ENCODE measurements around the gene FMN1.

Gene FMN1

DNA sequence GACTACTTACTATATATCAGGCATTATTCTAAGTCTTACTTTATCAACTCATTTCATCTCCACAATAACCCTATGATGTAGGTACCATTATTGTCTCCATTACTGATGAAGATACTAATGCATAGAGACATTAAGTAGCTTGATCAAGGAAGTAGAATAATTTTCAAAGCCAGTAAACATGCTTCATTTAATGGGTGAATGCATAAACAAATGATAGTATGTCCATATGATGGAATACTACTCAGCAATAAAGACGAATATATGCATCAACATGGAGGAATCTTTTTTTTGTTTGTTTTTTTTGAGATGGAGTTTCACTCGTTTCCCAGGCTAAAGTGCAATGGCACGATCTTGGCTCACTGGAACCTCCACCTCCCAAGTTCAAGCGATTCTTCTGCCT, 184.9 kb downstream of the FMN1 start:
- no peak for DNase-seq

DNA sequence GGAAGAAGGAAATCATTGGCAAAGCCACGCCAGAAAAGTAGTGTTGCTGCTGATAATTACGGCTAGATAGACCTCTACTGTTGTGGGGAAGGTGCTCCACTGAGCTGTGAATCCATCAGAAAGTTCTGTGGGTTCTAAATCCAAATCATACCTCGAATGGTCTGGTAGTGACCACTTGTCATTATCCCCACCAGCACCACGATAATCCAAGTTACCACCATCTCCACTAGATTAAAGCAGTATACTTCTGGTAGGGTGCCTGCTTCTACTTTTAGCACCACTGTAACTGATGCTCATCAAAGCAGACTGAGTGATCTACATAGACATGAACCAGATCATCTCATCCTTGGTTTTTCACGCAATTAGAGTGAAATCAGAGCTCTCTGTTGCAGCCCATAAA, 185.5 kb downstream of the FMN1 start:
- DNase-seq: no peak

DNA sequence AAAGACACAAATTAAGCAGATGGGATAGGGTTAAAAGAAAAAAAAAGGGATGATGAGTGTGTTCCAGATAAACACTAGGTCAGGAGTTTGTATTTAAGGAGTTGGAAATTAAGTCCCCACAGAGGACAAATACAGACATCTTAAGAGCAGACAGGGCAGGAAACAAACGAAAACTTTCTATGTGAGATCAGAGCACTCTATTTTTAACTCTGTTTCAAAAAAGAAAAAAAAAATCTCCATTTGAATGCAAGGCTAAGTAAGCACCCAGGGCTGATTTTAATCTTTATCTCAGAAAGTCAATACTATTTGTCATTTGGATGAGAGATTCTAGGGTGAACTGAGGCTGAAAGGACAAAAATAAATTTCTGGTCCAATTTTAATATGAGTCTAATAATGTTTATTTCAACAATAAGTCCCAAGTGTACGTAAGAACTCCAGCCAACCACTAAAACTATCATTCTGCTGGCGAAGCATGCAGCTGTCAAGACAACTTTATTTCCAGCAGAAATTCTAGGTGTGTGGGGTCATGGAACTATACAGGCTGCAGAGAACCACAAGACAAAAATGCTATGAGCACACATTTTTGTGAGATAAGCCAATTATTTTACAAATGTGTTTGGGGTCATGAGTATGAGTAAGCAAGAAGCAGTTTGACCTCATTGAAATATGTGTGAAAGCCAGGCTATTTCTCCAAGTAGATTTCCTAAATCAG, 186.1 kb downstream of the FMN1 start:
- no peak for DNase-seq

DNA sequence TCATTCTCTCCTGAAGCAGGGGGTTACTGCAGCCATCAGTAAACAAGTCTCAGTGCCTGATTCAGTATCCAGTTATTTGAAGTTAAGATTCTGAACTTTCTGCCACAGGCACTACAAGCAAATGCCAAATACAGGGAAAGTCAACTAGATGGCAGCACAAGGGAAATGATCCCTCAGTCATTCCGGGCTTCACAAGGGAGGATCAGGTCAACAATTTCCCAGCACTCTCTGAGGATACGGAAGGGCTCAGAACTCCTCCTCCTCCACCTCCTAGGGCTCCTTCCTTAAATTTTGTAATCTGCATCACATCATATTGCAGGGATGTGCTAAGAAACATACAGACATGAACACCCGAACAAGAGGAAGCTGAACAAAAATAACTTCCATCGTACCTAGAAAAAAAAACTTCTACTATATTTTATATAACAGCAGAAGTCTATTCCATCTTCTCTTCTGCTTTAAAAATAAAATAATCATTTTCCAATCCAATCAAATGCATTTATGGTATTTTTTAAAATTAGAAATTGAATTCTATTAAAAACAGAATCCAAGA, 187.1 kb downstream of the FMN1 start:
- DNase-seq: no peak

DNA sequence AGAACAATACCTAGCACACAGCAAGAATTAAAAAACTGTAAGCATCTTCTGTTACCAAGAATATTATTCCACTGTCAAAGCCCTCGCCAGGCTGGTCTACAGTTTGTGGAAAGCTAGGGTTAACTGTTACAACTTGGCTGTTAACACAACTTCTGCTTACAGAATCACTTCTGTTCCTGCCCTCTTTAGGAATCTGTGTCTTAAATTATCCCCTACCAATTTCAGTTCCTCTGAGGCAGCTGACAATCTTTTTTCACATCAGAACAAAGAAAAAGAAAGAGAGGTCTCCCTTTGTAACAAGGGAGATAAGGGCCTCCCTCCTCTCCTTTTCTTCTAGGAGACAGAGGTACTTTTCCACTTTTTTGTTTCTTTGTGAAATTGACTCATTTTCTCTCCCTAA, 188.9 kb downstream of the FMN1 start:
- no peak for DNase-seq

DNA sequence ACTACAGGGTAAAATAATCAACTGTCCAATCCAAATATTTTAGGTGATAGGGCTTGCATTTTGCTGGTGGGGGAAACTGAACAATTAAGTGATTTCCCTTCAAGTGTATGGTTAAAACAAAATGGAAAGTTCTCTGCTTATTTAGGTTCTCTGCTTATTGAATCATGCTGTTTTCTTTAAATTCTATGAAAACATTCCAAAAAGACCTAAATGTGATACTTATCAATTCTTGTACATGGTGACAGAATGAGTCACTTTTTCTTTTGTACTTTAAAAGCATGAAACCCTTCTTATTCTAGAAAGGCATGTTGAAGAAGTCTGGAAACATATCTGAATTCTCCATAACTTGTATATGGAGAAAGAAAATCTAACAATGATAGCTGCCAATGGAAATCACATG, 192.6 kb downstream of the FMN1 start:
- no peak for DNase-seq

DNA sequence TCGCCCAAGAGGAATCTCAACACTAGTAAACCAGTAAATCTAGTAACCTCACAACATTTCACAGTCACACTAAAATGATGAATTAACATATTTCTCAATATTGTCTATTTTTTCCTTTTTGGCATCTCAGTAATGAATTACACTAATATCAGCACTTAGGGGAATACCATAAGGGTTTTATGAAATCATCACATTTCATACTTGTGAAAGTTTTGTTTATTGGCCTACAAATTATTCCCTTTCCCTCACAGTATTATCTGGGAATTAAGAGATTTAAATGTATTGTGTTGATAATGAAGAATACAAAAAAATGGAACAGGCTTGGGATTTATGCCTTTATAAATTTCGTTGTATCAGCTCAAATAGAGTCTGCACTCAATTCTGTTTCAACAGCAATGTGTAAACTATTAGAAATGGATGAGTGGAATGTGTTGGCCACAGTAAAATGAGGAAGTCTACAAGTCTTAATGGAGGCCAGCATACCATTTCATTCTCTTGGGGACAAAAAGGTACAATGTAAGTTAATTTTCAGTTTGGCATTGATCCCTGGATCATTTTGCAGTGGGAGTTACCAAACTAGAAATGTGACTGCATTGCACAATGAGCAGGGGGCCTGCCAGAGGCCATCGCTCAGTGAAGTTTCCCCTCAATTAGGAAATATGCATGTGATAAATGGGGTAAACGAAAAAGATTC, 195.4 kb downstream of the FMN1 start:
- DNase-seq: no peak

DNA sequence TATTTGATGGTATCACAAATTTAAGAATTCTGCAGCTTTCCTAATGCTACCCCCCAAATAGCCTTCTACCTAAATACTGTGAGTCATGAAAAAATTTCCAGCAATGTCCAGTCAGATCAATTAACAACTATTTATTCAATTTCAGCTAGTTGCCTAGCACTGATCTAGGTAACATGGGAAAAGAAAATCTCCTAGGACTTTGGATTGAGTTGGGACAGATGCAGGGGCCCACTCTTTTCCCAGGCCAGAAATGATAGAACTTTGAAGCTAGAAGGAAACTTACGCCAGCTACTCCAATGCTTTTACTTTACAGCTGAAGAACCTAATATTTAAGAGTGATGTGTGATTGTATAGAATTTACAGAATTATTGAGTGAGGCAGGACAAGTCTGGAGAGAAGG, 196.3 kb downstream of the FMN1 start:
- DNase-seq: no peak

DNA sequence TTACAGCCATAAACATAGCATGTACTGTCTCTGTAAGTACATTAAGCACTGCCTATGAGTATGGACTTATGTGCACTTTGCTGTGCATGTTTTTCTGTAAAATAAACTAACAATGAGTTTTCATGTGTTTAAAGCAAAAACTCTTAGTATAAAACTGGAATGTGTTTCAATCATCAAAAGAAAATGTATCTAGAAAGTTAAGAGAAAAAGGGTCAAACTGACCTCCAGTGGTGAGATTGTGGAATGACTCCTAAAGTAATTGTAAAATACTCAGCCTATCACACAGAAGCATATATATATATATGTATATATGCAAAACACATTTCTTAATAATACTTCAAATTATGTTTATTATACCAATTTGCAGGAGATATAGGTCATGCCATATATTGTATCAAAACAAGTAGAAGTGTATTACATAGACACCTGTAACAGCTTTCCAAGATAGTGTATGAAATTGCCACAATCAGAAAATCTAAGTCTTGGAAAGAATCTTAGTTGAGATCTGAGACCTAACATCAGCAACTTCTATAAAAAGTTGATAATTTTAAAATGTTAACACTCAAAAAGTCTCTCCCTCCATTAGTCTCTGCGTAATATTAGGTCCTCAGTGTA, 199.6 kb downstream of the FMN1 start:
- no peak for DNase-seq

DNA sequence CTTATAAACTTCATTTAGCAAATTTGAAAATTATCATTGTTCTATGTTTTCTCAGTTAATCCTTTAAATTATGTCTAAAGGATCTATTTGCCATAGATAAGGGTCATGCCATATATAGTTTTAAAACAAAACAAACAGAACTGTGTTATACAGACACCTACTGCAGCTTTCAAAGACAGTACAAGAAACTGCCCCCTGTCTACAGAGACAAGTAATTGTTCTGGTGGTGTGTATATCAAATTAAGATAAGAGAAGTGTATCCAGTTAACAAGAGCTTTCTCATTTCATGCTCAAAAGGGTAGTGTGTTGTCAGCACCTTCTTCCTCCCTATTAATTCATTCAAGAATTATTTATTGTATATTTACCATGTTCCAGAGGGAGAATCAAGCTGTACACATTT, 201.2 kb downstream of the FMN1 start:
- no peak for DNase-seq

DNA sequence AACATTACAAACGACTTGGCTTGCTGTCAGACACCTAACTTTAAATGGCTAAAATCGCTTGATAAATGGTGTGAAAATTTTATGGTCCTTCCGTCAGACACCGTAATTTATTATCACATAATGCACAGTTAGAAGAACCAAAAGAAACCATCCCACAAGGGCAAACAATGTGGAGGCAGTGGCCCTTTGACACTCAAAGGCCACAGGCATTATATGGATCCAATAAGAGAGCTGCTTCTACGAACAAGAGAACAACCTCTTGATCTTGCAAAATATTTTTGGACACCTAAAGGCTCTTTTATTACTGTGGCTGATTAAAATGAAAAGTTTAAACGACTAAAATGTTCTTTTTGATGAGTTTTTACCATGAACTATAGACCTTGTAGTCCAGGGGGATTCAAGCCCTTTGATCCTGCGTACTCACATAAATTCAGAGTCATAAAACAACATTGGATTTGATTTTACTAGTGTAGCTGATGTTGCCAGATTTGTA, 202.8 kb downstream of the FMN1 start:
- no peak for DNase-seq

DNA sequence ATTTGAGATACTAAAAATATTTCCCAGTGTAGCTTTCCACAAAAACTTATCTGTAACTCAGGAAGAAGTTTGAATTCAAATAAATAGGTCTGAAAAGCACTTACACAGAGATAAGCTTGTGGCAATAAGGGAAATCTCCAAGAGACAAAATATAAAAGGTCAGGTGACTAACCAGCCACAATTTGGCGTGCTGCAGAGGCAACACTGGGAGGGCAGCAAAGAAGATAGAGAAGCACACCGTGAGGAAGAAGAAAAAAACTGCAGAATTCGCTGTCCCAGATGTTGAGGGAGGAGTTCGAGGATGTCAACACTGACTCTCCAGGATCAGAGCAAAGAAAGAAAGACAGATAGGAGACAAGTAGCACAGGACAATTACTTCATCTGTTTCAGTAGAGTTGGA, 204.4 kb downstream of the FMN1 start:
- DNase-seq: no peak

DNA sequence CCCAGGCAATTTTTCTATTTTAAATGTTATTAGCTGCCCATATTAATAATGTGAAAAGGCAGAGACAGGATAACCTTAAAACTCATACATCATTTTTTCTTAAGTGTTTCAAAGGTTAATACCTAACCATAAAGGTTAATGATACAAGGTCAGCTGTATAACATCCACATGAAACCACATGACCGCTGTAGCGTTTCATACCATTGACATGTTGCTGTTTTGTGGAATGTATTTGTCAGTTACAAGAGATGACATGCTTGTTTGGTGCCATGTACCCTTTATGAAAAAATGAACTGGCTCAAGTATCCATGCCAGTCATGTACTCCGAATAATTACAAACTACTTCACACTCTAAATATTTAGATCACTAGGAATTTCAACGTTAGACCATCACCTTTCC, 207.4 kb downstream of the FMN1 start:
- DNase-seq: no peak

DNA sequence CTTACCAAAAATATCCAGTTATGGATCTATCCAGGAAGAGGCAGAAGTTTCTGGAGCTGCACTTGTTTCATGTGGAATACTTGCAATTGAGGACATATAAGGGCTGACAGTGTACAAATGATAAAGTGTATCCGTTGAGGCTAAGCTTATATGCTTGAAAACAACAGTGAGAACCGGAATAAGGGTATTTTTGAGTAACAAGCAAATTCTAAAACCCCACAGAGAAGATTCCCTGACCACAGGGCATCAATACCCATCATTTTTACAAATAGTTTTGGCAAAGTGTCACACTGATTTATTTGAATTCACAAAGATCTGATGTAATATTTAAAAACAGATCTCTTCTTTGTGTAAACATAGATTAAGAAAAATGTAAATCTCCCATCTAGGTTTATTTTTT, 208.4 kb downstream of the FMN1 start:
- no peak for DNase-seq

DNA sequence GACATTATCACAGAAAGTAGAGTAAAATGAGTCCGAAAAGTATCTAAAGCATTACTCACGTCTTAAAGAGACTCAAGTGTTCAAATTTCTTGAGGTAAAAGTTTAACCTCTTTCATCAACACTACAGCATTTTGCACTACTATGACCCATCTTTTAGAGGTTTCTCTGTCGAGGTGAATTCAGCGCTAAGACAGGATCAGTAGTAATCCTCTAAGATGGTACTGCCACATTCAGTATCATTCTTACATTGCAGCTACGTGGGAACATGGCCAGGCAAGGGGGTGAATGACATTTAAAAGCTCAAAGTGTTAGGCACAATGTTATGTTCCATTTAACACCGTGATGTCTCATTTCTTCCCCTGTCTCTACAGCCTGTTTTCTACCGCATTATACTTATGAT, 210.8 kb downstream of the FMN1 start:
- DNase-seq: no peak

DNA sequence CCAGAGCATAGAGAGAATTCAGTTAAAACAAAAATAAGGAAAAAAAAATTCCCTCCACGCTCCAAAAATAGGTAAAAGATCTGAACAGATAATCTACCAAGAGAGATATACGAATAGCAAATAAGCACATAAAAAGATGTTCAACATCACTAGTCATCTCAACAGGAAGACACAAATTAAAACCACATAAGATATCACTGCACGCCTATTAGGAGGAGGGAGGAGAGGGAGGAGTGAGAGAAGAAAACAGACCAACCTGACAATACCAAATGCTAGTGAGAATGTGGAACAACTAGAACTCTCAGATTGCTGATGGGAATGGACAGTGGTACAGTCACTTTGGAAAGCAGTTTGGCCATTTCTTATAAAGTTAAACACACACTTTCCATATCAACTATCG, 212.5 kb downstream of the FMN1 start:
- no peak for DNase-seq

DNA sequence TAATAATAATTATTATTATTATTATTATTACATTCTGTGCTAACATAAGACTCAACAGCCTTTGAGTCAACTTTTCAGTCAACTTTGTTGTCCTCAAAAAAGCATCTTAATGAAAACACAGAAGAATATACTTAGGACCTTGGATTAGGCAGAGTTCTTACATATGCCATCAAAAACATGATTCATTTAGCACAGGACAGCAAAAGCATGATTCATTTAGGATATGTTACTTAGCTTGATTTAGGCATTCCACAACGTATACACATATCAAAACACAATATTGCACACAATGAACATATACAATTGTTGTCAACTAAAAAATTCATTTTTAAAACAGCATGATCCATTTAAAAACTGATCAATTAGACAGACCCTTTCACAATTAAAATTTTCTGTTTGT, 213.0 kb downstream of the FMN1 start:
- no peak for DNase-seq

DNA sequence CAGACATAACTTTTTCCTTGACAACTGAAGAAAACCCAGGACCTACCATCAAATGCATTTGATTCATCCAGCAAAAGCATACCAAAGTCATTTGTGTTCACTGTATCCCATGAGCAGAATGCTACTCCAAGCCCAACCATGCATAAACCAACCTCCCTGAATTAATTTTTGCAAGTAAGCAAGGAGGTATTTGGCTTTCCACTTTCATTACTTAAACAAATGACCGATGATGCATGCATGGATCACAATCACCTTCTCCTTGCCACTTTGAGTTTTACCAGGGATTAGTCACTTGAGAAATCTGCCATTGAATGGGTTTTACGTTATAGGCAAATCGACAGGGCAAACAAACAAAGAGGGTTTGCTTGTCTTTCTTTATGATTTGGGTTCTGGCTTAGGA, 214.8 kb downstream of the FMN1 start:
- no peak for DNase-seq

DNA sequence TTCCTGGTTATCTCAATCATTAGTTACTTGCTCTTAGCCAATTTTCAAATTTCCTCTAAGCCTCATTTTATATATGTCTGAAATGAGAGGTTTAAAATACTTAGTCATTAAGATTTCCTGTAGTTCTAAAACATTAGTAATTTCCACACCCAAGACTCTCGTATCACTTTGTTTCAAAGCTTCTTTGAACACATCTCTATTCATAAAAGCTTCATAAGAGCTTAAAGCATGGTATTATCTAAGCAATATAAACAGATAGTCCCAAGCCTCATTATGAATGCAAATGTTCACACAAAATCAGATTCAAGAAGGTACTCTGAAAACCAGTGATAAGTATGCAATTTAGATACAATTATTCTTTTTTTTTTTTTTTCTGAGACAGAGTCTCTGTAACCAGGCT, 217.0 kb downstream of the FMN1 start:
- DNase-seq: no peak

DNA sequence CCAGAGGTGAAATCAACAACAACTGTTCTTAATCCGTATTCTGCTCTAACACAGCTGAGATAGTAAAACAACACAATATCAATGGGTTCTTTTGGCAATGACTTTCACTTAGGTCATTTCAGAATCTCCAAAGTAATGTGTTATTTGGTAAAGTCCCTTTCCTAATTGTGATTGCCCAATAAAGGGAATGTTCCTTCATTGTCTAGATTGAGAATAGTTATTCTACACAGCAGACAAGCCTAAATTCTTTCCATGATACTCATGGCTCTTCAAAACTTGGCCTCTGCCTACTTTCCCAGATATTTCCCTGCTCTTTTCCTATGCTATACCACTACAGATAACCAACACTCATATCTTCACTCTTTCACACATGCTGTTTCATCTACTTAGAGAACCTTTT, 219.8 kb downstream of the FMN1 start:
- DNase-seq: no peak

DNA sequence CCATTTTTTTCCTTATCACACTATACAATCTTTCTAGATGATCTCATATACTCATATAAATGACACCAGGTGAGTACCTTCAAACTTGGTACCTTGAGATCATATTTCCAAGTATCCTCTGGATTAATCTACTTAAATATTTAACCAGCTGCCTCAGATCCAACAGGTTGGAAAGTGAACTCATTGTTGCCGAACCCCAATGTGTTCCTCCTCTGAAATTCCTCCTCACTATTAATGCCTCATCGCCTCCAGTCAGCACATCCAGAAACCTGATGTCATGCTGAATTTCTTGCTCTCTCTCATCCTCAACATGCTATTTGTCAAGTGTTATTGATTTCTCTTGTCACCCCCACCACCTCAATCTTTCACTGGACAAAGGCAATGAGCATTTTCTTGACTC, 221.8 kb downstream of the FMN1 start:
- no peak for DNase-seq

DNA sequence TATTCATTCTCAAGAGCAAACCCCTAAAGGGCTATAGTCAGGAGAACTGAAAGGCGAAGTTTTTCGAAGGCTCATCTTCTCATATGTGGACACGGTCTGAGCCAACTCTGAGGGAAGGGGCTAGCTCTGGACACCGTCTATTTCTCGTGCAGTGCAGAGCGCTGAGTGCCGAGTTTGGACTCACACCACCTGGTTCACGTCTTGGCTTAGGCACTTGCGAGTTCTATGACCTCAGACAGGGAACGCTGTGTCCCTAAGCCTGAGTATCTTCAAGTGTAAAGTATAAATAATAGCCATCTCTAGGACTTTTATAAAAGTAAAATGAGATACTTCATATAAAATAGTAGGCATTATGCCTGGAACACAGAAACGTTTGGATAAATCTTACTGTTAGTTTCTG, 223.7 kb downstream of the FMN1 start:
- DNase-seq: no peak

DNA sequence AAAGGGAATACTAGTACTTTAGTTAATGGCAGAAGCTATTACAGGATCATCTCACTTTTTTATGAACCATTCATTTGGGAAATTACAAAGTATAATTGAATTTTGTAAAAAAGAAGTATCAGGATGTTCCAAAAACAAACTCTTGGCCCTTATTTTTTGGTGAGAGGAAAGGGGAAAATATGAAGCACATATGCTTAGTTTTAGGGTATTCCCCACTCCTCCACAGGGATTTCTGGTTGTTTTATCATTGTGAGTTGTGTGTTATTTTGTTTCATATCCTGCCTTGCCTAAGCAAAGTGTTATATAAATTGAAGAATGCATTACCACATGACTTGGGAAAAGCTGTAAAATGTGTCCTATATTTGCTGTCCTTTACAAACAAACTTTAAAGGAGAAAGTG, 227.0 kb downstream of the FMN1 start:
- DNase-seq: no peak

DNA sequence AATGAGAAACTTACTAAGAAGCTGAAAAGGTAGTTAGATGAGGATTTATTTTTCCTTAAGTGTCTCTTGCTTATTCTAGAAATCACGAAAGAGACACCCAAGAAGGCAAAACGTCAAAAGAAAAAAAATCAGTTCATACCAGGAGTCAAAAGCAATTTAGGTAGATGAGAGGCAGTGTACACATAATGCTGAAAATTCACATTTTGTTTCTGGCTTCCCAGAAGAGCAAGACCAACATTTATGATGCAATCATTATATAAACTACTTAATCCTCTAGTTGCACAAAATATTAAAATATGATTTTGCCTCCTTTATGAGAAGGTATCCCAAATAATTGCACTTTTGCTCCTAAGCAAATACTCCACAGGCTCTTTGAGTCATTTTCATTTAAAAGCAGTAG, 228.0 kb downstream of the FMN1 start:
- no peak for DNase-seq

Data from CD4-positive, alpha-beta T cell treated with Interleukin-4 for 4 hours (primary cell).